HG03066 (cell line): Measurements from ENCODE around the gene ESR1.

ENCODE experiments used
- ATAC-seq: cut with Tn5 transposase; IDR thresholded peaks from one replicate; pipeline ENCODE4 v1.9.1; 2021; ENCODE audit warnings: low read depth; ENCODE audit not compliant: unreplicated experiment

ESR1 gene

DNA sequence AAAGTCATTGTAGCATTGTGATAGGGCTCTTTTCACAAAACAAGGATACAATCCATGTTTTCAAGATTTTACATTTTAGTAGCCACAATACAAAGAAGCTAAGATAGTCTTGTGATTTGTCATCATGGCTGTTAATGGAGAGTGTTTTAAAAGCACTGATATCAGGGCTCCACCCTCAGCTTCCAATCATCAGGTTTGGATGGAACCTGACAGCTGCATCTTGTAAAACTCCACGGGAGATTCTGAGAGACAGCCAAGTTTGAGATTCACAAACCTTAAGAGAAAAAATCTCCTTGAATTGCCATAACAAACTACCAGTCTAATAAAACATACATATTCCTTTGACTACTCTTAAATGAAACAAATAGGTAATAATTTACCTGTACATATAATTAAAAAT, 280.2 kb downstream of the ESR1 start:
- no peak for ATAC-seq

DNA sequence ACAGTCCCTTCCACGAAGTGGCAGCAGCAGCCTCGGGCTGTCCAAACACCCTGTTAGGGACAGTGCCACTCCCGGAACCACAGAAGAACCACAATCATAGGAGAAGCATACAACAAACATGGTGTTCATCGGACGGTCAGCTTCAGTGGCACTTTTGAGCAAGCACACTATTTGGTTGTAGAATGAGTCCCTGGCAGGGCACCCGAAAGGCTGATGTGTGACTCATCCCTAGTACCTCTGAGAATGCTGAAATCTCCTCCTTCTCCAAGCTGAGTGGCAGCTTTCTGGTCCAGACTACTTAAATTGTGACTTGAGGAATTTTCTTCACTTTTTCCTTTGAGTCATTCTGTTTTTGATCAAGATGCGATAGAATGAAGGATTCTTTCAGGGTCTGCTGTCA, 282.5 kb downstream of the ESR1 start:
- no peak for ATAC-seq

DNA sequence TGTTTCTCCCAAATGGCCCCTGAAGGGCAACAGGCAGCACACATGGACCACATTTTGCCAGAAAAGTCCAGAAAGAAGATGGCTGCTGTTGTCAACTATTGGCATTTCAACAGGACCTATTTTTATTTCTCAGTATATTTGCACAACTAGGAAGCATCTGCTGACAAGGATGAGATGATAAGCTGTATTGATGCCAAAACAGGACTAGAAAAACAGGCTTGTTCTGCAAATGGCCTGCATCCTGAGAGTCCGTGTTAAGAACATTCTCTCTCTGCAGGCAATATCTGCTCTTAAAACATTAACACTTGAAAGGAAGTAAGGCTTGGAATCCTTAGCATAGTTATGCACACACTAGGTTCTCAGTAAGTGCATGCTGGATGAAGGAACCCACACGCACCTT, 283.7 kb downstream of the ESR1 start:
- no peak for ATAC-seq

DNA sequence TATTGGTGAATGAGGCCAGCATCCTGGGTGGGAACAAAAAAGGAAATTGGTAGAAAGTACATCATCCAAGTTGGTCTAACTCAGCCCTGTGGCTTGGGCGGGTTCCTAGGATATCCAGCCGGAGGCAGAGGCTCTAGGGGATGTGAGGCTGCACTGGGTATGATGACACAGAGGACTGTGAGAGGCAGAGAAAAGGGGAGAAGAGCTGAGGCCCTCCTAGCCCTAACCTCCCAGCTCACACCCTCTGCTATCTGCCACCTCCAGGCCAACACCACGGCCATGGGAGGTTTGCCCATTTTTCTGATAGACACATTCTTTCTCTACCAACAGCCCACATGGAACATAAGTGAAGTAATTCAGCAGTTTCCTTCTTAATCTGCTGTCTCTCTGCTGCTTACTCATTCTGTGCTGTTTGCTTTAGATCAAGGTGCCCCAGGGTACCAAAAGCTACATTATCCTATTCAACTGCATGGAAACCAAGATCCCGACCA, 284.4 kb downstream of the ESR1 start:
- no peak for ATAC-seq

DNA sequence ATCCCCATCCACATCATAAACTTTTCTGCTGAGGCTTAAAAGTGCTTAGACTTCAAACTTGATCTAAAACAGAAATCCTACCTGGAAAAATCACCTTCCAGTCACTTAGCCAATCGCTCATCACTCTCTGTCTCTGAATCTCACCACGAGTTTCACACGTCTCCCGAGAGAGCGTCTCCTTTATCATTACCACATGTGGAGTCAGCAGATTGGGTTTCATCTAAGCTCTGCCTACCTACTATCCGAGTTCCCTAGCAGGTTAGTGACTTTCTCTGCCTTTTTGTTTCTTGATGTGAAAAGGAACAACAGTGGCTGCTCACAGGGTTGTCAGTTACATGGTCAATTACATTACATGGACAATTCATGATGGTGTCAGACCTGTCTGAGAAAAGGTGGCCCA, 286.2 kb downstream of the ESR1 start:
- ATAC-seq: no peak

DNA sequence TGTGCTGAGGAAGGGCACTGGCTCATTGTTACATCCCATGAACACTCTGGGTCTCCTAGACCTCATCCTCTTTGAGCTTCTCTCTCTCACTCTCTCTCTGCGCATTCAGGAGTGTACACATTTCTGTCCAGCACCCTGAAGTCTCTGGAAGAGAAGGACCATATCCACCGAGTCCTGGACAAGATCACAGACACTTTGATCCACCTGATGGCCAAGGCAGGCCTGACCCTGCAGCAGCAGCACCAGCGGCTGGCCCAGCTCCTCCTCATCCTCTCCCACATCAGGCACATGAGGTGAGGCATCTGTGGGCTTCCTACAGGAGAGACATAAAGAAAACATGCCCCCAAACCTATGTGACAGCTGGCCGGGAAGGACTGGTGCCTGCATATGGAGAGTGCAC, 286.8 kb downstream of the ESR1 start:
- ATAC-seq: no peak

DNA sequence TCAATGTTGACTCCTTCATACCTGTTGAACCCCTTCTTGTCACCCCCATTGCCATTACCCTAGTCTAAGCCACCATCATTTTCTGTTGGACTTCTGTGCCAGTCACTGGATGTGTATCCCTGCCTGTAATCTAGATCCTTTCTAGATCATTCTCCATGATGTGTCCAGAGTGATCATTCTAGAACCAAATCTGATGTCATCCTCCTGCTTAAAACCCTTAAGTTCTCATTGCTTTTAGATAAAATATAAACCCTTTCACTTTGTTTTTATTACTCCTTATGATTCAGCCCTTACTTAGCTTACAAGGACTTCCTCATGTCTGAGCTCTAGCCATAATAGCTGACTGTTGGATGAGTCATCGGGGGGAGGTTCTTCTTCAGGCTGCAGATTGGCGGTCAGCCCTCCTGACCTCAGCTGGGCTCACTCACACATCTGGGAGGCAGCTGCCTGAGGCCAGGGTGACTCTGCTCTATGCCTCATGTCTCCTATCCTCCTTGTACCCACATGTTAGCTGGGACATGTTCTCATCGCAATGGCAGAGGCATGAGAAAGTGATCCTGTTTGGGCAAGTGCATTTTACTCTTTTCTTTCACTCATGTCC, 287.6 kb downstream of the ESR1 start:
- ATAC-seq: no peak

DNA sequence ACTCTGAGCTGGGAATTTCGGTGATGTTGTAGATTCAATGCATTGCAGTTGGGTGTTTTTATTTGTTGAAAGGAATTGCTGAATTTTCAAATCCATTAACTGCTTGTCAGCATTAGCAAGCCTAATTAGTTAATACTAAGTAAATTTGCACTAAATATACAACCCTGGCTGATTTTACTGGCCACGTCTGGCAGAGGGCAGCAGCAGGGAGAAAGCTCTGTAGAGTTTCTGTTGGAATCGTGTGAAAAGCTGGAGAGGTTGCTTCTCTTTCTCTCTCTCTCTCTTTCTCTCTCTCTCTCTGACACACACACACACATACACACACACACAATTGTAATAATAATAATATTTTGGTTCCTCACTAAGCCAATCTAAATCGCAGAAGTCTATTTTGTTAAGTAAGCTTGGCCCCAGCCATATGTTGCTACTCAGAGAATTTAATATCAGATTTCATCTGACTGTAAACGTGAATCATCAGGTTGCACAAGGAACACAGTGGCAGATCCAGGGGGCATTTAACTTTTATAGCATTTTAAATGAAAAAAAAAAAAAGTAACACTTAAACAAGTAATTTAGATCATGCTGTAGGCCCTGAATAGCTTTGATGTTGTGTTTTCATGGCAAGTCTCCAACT, 289.5 kb downstream of the ESR1 start:
- ATAC-seq: no peak

DNA sequence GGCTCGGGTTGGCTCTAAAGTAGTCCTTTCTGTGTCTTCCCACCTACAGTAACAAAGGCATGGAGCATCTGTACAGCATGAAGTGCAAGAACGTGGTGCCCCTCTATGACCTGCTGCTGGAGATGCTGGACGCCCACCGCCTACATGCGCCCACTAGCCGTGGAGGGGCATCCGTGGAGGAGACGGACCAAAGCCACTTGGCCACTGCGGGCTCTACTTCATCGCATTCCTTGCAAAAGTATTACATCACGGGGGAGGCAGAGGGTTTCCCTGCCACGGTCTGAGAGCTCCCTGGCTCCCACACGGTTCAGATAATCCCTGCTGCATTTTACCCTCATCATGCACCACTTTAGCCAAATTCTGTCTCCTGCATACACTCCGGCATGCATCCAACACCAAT, 291.2 kb downstream of the ESR1 start:
- no peak for ATAC-seq

DNA sequence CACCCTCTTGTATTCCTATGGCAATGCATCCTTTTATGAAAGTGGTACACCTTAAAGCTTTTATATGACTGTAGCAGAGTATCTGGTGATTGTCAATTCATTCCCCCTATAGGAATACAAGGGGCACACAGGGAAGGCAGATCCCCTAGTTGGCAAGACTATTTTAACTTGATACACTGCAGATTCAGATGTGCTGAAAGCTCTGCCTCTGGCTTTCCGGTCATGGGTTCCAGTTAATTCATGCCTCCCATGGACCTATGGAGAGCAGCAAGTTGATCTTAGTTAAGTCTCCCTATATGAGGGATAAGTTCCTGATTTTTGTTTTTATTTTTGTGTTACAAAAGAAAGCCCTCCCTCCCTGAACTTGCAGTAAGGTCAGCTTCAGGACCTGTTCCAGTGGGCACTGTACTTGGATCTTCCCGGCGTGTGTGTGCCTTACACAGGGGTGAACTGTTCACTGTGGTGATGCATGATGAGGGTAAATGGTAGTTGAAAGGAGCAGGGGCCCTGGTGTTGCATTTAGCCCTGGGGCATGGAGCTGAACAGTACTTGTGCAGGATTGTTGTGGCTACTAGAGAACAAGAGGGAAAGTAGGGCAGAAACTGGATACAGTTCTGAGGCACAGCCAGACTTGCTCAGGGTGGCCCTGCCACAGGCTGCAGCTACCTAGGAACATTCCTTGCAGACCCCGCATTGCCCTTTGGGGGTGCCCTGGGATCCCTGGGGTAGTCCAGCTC, 292.1 kb downstream of the ESR1 start:
- ATAC-seq: no peak

DNA sequence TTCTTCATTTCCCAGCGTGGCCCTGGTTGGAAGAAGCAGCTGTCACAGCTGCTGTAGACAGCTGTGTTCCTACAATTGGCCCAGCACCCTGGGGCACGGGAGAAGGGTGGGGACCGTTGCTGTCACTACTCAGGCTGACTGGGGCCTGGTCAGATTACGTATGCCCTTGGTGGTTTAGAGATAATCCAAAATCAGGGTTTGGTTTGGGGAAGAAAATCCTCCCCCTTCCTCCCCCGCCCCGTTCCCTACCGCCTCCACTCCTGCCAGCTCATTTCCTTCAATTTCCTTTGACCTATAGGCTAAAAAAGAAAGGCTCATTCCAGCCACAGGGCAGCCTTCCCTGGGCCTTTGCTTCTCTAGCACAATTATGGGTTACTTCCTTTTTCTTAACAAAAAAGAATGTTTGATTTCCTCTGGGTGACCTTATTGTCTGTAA, 292.7 kb downstream of the ESR1 start:
- ATAC-seq: no peak

DNA sequence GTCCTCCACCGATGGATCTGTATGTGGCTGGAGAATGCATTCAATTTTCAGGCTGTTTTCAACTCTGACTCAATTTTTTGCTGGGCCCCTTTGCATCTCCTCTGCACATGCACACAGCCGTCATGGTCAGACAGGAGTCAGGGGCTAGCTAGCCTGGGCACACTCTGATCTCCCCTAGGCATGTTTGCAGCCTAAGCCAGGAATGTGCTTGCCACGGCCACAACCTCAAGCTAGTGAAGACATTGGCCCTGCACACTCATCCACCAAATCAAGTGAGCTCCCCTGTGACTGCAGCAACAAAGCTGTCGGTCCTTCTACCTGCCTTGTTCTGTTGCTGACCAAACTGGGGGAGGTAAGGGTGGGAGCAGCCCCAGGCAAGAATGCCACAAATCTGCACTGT, 300.5 kb downstream of the ESR1 start:
- no peak for ATAC-seq

DNA sequence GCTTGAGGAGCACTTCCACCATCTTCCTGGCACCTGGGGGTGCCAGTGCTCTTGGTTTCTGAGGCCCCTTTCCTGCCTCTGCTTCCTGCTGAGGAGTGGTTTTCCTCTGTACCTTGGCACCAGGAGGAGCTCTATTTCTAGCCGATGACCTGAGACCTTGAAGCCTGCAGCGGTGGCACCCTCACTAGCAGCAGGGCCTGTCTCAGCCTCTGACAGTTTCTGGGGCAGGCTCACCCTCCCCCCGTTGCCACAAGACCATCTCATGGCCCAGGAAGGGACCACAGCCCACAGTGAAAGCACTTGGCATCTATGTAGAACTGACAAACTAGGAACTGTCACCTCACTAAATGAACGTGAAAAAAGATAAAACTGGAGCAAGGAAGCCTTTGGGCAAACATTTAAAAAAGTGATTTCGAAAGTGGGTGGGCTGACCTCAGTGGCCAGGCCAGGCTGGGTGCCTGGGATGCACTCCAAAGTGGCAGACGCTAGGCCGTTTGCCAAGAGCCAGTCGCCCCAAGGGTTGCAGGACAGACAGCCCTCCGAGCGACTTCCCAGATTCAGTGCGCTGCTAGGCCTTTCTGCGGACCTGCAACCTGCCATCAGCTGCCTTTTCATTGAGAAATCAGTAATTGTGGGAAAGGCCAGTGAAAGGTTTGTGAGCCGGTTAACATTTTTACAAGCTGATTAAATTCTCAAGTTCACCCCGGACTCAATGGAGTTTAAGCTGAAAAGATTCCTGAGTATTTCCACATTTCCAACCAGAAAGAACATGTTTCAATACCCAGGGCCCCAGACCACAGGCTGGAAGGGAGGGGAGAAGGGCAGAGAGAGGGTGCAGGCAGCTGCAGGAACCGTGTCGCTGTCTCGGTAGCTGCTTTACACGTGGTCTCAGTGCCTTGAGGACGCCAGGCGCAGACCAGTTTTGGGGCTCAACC, 303.7 kb downstream of the ESR1 start:
- ATAC-seq: no peak

DNA sequence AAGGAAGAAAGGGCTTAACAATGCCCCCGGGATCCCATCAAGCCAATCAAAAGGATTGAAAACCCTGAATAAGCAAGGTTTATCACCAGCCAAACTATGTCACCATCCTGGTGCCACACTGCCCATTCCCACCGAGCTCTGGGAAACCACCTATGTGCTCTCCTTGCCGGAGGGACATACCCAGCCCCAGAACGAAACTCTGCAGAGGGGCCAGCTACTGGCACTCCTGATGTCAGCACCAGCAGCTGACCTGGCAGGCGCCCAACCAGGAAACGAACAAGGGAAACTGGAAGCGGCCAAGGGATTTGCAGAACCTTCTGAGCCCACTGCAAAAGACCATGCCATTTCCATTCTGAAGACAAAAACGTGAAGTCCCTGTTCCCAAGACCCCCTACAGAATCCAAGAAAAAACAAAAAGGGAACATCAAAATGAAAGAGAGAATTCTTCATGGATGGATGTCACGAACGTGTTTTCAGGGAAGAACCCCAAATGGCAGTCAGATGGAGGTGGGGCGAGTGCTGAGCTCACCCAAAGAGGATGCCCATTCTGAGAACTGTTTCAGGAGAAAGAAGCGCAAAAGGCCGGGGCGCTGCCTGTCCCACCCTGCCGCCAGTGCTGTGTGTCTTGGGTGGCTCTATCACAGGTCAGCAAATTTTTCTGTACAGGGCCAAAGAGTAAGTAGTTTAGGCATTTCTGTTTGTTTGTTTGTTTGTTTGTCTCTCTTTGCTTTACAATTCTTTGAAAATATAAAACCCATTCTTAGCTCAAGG, 305.2 kb downstream of the ESR1 start:
- ATAC-seq: no peak

DNA sequence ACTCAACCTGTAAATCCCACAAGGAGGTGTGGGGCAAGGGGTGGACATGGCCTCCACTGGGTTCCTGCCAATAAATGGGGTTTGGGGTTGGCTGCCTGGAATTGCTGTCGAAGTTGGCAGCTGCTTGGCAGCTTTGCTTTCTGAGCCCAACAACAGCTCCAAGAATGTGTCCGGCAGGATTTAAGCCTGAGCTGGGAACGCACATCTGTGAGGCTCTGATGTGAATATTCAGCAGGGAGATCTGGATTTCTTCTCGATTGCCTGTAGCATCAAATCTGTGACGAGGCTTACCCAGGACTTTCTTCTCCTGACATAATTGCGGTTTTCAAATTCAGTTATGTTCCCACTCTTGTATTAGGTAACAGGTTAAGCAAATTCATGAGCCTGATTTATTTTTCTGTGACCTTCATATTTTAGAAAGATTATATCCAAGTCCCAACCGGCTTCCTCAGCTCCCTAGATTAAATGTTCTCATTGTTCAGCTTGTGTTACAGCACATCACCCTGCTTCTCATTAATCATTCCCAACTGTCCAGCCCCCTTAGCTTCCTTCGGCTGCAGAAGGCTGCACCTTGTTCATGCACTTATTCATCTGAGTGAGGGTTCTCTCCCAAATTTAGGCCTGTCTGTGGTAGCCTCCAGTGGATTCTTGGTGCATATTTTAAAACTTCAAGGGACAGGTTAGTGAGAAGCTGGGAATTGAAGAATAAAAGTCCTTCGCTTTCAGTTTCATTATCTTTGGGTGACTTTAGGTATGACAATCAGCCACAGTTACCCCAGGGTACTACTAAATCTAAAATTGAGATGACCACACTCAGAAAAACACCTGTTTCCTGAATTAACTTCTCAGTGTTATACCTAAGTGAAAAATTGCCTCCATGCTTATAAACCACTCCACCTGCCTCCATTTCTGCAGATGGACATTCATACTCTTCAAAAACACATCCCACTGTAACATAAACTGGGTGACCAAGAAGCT, 310.0 kb downstream of the ESR1 start:
- peak; percentile 77 for ATAC-seq

DNA sequence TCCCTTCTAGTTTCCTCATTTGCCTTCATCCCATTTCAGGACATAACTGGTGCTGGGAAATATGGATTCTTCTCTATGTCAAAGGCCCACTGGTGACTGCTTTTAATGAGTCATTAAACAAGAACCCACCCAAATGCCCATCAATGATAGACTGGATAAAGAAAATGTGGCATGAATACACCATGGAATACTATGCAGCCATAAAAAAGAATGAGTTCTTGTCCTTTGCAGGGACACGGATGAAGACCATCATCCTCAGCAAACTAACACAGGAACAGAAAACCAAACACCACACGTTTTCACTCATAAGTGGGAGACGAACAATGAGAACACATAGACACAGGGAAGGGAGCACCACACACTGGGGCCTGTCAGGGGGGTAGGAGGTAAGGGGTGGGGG, 310.7 kb downstream of the ESR1 start:
- ATAC-seq: no peak

DNA sequence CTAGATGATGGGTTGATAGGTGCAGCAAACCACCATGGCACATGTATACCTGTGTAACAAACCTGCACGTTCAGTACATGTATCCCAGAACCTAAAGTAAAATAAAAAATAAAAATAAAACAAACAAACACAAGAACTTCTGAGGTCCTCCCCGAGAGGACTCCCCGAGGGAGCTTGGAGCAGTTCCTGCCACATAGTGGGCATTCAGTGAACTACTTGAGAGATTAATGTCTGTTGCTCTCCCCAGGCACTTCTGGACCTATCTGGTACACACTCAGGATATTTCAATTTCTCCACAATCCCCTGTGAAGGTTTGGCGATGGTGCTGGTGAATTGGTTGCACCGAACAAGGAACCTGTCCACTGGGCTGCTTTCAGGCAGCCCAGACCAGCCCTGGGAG, 311.2 kb downstream of the ESR1 start:
- ATAC-seq: no peak

DNA sequence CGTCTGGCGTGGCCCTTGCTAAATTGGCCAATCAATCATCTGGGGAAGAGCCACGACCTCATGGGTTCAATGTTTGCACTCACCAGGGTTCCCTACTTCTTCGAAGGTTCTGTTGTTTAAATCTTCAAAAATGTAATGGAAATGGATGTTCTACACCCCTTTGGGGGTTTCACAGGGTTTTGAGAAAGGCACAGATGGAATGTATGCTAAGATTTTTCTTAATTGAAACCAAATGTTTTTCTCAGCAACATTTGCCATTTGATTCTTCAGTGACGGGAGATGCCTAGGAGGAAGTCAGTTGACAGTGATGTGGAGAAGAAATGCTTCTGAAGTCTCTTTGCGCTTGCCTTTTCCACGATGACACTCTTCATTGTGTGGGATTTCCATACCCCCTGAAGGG, 312.3 kb downstream of the ESR1 start:
- ATAC-seq: no peak

DNA sequence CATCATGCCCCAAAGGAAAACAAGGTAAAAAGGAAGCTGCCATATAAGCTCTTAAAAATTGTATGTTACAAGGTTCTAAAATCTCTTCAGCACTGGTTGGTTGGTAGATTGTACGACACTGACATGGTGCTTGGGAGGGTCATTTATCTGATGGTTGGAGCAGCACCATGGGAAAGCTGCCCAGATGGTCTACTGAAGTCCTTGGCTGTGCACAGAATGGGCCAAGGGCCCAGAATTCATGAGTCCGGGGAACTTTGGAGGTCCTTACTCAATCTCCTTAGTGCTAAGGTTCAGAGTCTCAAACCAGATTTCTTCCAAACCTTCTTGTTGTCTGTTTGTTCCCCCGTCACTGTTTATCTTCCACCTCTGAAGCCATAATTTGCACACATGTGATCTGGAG, 314.4 kb downstream of the ESR1 start:
- no peak for ATAC-seq
